ENCODE results near the gene CRIP2.

Gene CRIP2

DNA sequence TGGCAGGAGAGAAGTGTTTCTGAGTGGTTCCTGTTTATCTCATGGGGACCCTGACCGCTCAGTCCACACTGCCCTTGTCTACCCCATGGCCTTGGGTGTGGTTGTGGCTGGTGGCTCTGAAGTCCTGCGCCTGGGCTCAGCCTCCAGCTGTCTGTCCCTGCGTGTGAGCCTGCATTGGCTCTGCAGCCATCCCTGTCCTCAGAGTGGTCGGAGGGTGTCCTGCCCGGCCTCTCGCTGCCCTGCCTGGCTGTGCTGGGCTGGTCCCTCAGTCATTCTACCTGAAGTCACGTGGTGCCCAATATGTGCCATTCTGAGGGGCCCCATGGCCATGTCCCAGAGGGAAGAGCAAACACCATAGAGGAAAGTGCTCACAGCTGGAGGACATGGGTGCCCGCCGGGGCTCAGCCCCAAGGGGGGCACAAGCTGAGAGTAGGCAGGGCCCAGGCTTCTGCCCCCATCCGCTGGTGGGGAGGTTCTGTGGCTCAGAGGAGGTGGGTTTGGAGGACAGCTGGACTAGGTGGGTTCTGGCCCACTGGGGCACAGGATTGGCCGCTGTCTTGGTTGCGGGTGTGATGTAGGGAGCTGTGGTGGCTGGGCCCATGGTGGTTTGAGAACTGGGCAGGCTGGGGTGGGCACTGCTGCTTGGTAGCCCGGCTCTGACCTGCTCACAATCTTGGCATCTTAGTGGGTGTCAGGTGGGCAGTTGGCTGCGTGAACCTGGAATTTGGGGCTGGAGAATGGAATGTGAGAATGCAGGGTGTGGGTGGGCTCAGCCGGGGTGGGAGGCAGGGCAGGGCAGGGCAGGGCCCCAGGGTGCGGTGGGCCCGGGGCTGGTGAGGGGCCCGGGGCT lies 28.1 kb downstream of the CRIP2 start:
- TF ChIP-seq RAD21 (IDR thresholded peaks at IDR 0.05; ENCODE audit: low read depth) = no peak
- no peak for TF ChIP-seq TCF12 (IDR thresholded peaks at IDR 0.05; ENCODE audit: low read depth)
- no peak for TF ChIP-seq TAF1 (IDR thresholded peaks at IDR 0.05; ENCODE audit: low read depth)
- no peak for TF ChIP-seq CREB1 (IDR thresholded peaks at IDR 0.05; ENCODE audit: low read depth)
- TF ChIP-seq NFIC (IDR thresholded peaks at IDR 0.05) = no peak
- no peak for TF ChIP-seq FOXM1 (IDR thresholded peaks at IDR 0.05; ENCODE audit: borderline replicate concordance, low read depth)
- TF ChIP-seq, protein P1, sequence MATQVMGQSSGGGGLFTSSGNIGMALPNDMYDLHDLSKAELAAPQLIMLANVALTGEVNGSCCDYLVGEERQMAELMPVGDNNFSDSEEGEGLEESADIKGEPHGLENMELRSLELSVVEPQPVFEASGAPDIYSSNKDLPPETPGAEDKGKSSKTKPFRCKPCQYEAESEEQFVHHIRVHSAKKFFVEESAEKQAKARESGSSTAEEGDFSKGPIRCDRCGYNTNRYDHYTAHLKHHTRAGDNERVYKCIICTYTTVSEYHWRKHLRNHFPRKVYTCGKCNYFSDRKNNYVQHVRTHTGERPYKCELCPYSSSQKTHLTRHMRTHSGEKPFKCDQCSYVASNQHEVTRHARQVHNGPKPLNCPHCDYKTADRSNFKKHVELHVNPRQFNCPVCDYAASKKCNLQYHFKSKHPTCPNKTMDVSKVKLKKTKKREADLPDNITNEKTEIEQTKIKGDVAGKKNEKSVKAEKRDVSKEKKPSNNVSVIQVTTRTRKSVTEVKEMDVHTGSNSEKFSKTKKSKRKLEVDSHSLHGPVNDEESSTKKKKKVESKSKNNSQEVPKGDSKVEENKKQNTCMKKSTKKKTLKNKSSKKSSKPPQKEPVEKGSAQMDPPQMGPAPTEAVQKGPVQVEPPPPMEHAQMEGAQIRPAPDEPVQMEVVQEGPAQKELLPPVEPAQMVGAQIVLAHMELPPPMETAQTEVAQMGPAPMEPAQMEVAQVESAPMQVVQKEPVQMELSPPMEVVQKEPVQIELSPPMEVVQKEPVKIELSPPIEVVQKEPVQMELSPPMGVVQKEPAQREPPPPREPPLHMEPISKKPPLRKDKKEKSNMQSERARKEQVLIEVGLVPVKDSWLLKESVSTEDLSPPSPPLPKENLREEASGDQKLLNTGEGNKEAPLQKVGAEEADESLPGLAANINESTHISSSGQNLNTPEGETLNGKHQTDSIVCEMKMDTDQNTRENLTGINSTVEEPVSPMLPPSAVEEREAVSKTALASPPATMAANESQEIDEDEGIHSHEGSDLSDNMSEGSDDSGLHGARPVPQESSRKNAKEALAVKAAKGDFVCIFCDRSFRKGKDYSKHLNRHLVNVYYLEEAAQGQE (IDR thresholded peaks at IDR 0.05; ENCODE audit: low read depth) = no peak
- TF ChIP-seq EGR1 (IDR thresholded peaks at IDR 0.05) = no peak
- TF ChIP-seq EP300 (IDR thresholded peaks at IDR 0.05; ENCODE audit: borderline replicate concordance) = no peak
- no peak for TF ChIP-seq TEAD4 (IDR thresholded peaks at IDR 0.05)
- TF ChIP-seq, protein P2, sequence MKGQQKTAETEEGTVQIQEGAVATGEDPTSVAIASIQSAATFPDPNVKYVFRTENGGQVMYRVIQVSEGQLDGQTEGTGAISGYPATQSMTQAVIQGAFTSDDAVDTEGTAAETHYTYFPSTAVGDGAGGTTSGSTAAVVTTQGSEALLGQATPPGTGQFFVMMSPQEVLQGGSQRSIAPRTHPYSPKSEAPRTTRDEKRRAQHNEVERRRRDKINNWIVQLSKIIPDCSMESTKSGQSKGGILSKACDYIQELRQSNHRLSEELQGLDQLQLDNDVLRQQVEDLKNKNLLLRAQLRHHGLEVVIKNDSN (IDR thresholded peaks at IDR 0.05) = no peak
- TF ChIP-seq CEBPB (IDR thresholded peaks at IDR 0.05) = no peak
- no peak for TF ChIP-seq YY1 (IDR thresholded peaks at IDR 0.05; ENCODE audit: low read depth)

GRCh38 chr14:105503296-105503640 lies 28.6 kb downstream of the CRIP2 start:
- TF ChIP-seq NFIC (IDR thresholded peaks at IDR 0.05) = no peak
- TF ChIP-seq, protein P3, sequence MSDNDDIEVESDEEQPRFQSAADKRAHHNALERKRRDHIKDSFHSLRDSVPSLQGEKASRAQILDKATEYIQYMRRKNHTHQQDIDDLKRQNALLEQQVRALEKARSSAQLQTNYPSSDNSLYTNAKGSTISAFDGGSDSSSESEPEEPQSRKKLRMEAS (IDR thresholded peaks at IDR 0.05) = no peak
- TF ChIP-seq TAF1 (IDR thresholded peaks at IDR 0.05; ENCODE audit: low read depth) = no peak
- TF ChIP-seq CREB1 (IDR thresholded peaks at IDR 0.05; ENCODE audit: low read depth) = no peak
- TF ChIP-seq TEAD4 (IDR thresholded peaks at IDR 0.05) = no peak
- TF ChIP-seq, protein P2 (IDR thresholded peaks at IDR 0.05) = no peak
- no peak for TF ChIP-seq EGR1 (IDR thresholded peaks at IDR 0.05)
- no peak for TF ChIP-seq CEBPB (IDR thresholded peaks at IDR 0.05)
- no peak for TF ChIP-seq YY1 (IDR thresholded peaks at IDR 0.05; ENCODE audit: low read depth)
- TF ChIP-seq RAD21 (IDR thresholded peaks at IDR 0.05; ENCODE audit: low read depth) = no peak

DNA sequence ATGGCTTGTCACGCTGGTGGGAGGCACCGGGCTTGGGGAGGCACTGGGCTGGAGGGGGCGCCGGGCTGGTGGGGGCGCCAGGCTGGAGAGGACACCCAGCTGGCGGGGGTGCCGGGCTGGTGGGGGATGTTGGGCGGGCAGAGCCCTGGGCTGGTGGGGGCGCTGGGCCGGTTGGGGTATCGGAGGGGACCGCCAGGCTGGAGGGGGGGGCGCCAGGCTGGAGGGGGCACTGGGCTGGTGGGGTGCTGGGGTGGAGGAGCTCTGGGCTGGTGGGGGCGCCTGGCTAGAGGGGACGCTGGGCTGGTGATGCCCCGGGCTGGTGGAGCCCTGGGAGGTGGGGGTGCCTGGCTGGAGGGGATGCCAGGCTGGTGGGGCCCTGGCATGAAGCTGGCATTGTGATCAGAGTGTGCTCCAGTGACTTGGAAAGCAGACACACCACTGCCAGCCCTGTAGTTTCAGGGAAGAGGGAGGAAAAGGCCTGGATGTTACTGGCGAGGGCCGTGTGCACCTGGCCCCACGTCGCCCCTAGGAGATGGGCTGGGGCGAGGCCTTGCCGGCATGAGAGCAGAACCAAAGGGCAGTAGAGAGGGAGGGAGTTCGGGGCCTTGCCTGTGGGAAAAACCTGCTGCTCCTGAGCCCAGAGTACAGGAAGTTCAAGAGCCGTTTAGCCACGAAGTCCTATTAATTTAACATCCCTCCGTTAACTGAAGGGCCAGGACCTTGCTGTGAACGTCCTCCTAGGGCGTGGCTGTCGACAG lies 29.5 kb downstream of the CRIP2 start:
- no peak for TF ChIP-seq CREB1 (IDR thresholded peaks at IDR 0.05; ENCODE audit: low read depth)
- TF ChIP-seq, protein P3 (IDR thresholded peaks at IDR 0.05) = no peak
- TF ChIP-seq EGR1 (IDR thresholded peaks at IDR 0.05) = no peak

GRCh38 chr14:105505101-105505500 lies 30.5 kb downstream of the CRIP2 start:
- TF ChIP-seq CEBPB (IDR thresholded peaks at IDR 0.05) (no peak), CREB1 (IDR thresholded peaks at IDR 0.05; ENCODE audit: low read depth) (no peak), ZBTB7A (IDR thresholded peaks at IDR 0.05; ENCODE audit: low read depth) (no peak), TAF1 (IDR thresholded peaks at IDR 0.05; ENCODE audit: low read depth) (no peak), NFIC (IDR thresholded peaks at IDR 0.05) (no peak), FOXM1 (IDR thresholded peaks at IDR 0.05; ENCODE audit: borderline replicate concordance, low read depth) (no peak), EP300 (IDR thresholded peaks at IDR 0.05; ENCODE audit: borderline replicate concordance) (no peak), TCF12 (IDR thresholded peaks at IDR 0.05; ENCODE audit: low read depth) (no peak), EGR1 (IDR thresholded peaks at IDR 0.05) (no peak), TEAD4 (IDR thresholded peaks at IDR 0.05) (no peak), RAD21 (IDR thresholded peaks at IDR 0.05; ENCODE audit: low read depth) (no peak), YY1 (IDR thresholded peaks at IDR 0.05; ENCODE audit: low read depth) (no peak)
- TF ChIP-seq, protein P2 (IDR thresholded peaks at IDR 0.05) = no peak
- TF ChIP-seq, protein P3 (IDR thresholded peaks at IDR 0.05) = no peak
- TF ChIP-seq, protein P1 (IDR thresholded peaks at IDR 0.05; ENCODE audit: low read depth) = no peak

DNA sequence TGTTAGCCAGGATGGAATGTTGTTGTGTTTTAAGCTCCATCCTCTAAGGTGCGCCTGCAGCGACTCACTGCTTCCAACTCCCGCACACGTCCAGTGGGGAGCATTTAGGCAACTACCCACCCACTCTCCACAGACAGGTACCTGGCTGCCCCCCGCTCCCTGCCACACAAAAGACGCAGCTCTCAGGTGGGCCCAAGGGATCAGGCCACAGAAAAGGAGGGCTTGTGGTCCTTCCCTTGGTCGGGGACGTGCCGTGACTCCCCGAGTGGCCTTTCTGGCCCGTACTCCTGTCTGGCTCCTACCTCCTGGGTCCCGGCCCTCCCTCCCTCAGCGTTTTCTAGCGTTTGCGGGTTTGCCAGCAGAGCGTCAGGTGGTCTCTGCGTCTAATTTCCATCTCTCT lies 32.6 kb downstream of the CRIP2 start:
- TF ChIP-seq FOXM1 (IDR thresholded peaks at IDR 0.05; ENCODE audit: borderline replicate concordance, low read depth) = no peak
- TF ChIP-seq, protein P2 (IDR thresholded peaks at IDR 0.05) = no peak
- TF ChIP-seq, protein P1 (IDR thresholded peaks at IDR 0.05; ENCODE audit: low read depth) = no peak
- no peak for TF ChIP-seq TCF12 (IDR thresholded peaks at IDR 0.05; ENCODE audit: low read depth)
- TF ChIP-seq, protein P3 (IDR thresholded peaks at IDR 0.05) = no peak
- no peak for TF ChIP-seq TEAD4 (IDR thresholded peaks at IDR 0.05)
- TF ChIP-seq EP300 (IDR thresholded peaks at IDR 0.05; ENCODE audit: borderline replicate concordance) = no peak
- TF ChIP-seq CEBPB (IDR thresholded peaks at IDR 0.05) = no peak
- TF ChIP-seq RAD21 (IDR thresholded peaks at IDR 0.05; ENCODE audit: low read depth) = no peak
- no peak for TF ChIP-seq CREB1 (IDR thresholded peaks at IDR 0.05; ENCODE audit: low read depth)
- TF ChIP-seq TAF1 (IDR thresholded peaks at IDR 0.05; ENCODE audit: low read depth) = no peak
- no peak for TF ChIP-seq EGR1 (IDR thresholded peaks at IDR 0.05)

Data from Ishikawa (cell line).